CD14-positive monocyte (primary cell): Measurements from ENCODE around the gene TRIM45. TPM values are rescaled to one million over a fixed set of nuclear protein-coding genes. Genes with fewer than 3 reads are reported as not detected.

ENCODE experiments used
- DNase-seq, 3 donors: peaks; one replicate each; pipeline ENCODE4 v3.0.0-alpha.2; 2011 to 2022
- H2AFZ ChIP-seq: 2 replicates; pipeline ENCODE4 v1.6.0; 2012; ENCODE audit warnings: mild to moderate bottlenecking, low read depth, low read length, inconsistent platforms; ENCODE audit not compliant: insufficient read depth, poor library complexity, severe bottlenecking
- H3K27ac ChIP-seq, 2 donors: 1 replicate in 1 of 2; 2 replicates in 1 of 2; pipeline ENCODE4 v1.5.1; 2012 to 2013; ENCODE audit warnings: low read length in 2 of 2, control low read depth in 1 of 2, inconsistent platforms in 1 of 2, low read depth in 1 of 2, mild to moderate bottlenecking in 1 of 2
- H3K27me3 ChIP-seq, 2 donors: one replicate each; pipeline versions ENCODE4 v1.6.0 to v1.6.1; 2011 to 2013; ENCODE audit warnings: low read length in 2 of 2; ENCODE audit not compliant: control insufficient read depth in 2 of 2, insufficient read depth in 2 of 2
- H3K36me3 ChIP-seq, 2 donors: replicated peaks in 1 of 2; 1 replicate in 1 of 2; 2 replicates in 1 of 2; pipeline versions ENCODE4 v1.5.1 to v1.6.1; 2012 to 2013; ENCODE audit warnings: low read length in 2 of 2, control low read depth in 1 of 2, inconsistent platforms in 1 of 2, mild to moderate bottlenecking in 1 of 2; ENCODE audit not compliant: insufficient read depth in 2 of 2, control insufficient read depth in 1 of 2
- H3K4me1 ChIP-seq, 2 donors: 1 replicate in 1 of 2; 2 replicates in 1 of 2; pipeline versions ENCODE4 v1.5.1 to v1.6.1; 2012 to 2013; ENCODE audit warnings: low read length in 2 of 2, control low read depth in 1 of 2, inconsistent platforms in 1 of 2, mild to moderate bottlenecking in 1 of 2, moderate library complexity in 1 of 2; ENCODE audit not compliant: insufficient read depth in 2 of 2, control insufficient read depth in 1 of 2
- H3K4me2 ChIP-seq: replicated peaks from 2 replicates; pipeline ENCODE3; 2012; ENCODE audit warnings: low read length, moderate library complexity, mild to moderate bottlenecking; ENCODE audit not compliant: poor library complexity, severe bottlenecking; ENCODE audit errors: extremely low read depth
- H3K4me3 ChIP-seq, 3 experiments: fragments of 200-600 bp in 1 of 3; sonication (generic) in 1 of 3; replicated peaks in 1 of 3; 1 replicate in 2 of 3; 2 replicates in 1 of 3; pipeline ENCODE4 v1.5.1; 2011 to 2013; ENCODE audit warnings: low read length in 3 of 3, mild to moderate bottlenecking in 3 of 3, control low read depth in 2 of 3, low read depth in 2 of 3, inconsistent platforms in 1 of 3, moderate library complexity in 1 of 3
- H3K79me2 ChIP-seq: 2 replicates; pipeline ENCODE4 v1.6.0; 2012; ENCODE audit warnings: mild to moderate bottlenecking, control low read depth, inconsistent platforms, low read length, moderate library complexity; ENCODE audit not compliant: insufficient read depth
- H3K9ac ChIP-seq: 2 replicates; pipeline ENCODE4 v1.6.0; 2017; ENCODE audit warnings: low read length, mild to moderate bottlenecking; ENCODE audit not compliant: insufficient read depth, poor library complexity, severe bottlenecking
- H3K9me3 ChIP-seq, 2 donors: replicated peaks in 1 of 2; 1 replicate in 1 of 2; 2 replicates in 1 of 2; pipeline versions ENCODE4 v1.5.1 to v1.6.1; 2012 to 2013; ENCODE audit warnings: low read length in 2 of 2, control low read depth in 1 of 2; ENCODE audit not compliant: control insufficient read depth in 1 of 2, insufficient read depth in 1 of 2
- H4K20me1 ChIP-seq: 2 replicates; pipeline ENCODE4 v1.6.0; 2012; ENCODE audit warnings: mild to moderate bottlenecking, low read length, control low read depth, moderate library complexity; ENCODE audit not compliant: insufficient read depth
- H3K27ac Mint-ChIP-seq, 7 donors: one replicate each; pipeline ENCODE4 v1.8.0; 2020; ENCODE audit warnings: mild to moderate bottlenecking in 7 of 7, mixed read lengths in 7 of 7, moderate library complexity in 6 of 7, inconsistent platforms in 2 of 7
- H3K27me3 Mint-ChIP-seq, 3 donors: one replicate each; pipeline ENCODE4 v1.8.0; 2021 to 2022; ENCODE audit warnings: low read depth in 3 of 3, mild to moderate bottlenecking in 3 of 3, mixed read lengths in 3 of 3, moderate library complexity in 3 of 3, inconsistent platforms in 1 of 3
- H3K36me3 Mint-ChIP-seq, 2 donors: one replicate each; pipeline ENCODE4 v1.8.0; 2020; ENCODE audit warnings: mixed read lengths in 2 of 2, inconsistent platforms in 1 of 2, mild to moderate bottlenecking in 1 of 2
- H3K4me1 Mint-ChIP-seq: one replicate; pipeline ENCODE4 v1.8.0; 2020; ENCODE audit warnings: mild to moderate bottlenecking, mixed read lengths
- H3K4me3 Mint-ChIP-seq, 2 donors: one replicate each; pipeline ENCODE4 v1.8.0; 2020; ENCODE audit warnings: mild to moderate bottlenecking in 2 of 2, mixed read lengths in 2 of 2, moderate library complexity in 1 of 2
- H3K9me3 Mint-ChIP-seq, 7 donors: one replicate each; pipeline ENCODE4 v1.8.0; 2020 to 2022; ENCODE audit warnings: mixed read lengths in 7 of 7, mild to moderate bottlenecking in 6 of 7, moderate library complexity in 6 of 7, inconsistent platforms in 2 of 7
- WGBS: methylation state at CpG from one replicate; pipeline ENCODE4 v1.1.5; 2013; ENCODE audit warnings: missing lambda C conversion rate; ENCODE audit not compliant: insufficient coverage; 5-methylcytosine and 5-hydroxymethylcytosine counted together
- intact Hi-C, 2 donors: fragments of 100-400 bp; cut with micrococcal nuclease; formaldehyde crosslinking; loops; one replicate each; pipeline versions ENCODE4 v1.15.0 to v1.15.1; 2023
- polyA plus RNA-seq, 3 donors: library from polyadenylated mRNA; depleted of rRNA in 1 of 3; unstranded in 2 of 3; stranded (reverse) in 1 of 3; fragments of 300-500 nt in 2 of 3; fragments of >200 nt in 1 of 3; fragmentation: Illumina TruSeq in 2 of 3; gene quantifications; 1 replicate in 2 of 3; 2 replicates in 1 of 3; pipeline ENCODE4 v1.2.3, GENCODE V29; 2012 to 2021
- TF ChIP-seq, protein P1 (sequence below): fragments of 200-600 bp; IDR thresholded peaks from one replicate; pipeline ENCODE4 v1.8.0; 2022; ENCODE audit warnings: antibody characterized with exemption, mild to moderate bottlenecking

Gene TRIM45
- polyA plus RNA-seq, 3 donors, result 0.85 to 1.4 TPM; not detected in 1

DNA sequence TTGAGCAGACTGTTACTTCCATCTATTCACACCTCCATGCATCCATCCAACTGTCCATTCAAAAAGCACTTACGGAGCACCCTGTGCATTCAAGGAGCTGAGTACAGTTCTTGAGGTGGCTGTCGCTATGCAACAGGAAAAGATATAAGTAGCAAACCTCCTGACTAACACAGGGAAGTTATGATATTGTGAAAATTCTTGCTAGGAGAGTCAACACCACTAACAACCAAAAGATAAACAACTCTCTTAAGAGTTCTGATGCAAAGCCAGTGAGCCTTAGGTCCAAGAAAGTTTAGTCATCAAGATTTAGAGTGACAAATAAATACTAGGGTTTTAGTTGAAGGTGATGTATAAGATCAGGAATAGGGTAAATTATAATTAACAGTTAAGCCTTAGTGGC is 44.5 kb upstream of the TRIM45 start:
- DNase-seq, result no peak
- Histone ChIP-seq H4K20me1 (no peaks in the 10 kb centered on the region), H3K27ac (no peak overlapping the region), H3K4me1 (no peaks in the 10 kb centered on the region), H3K27me3 (no peaks in the 10 kb centered on the region), H3K79me2 (no peaks in the 10 kb centered on the region), H2AFZ (no peak overlapping the region), H3K9me3 (no peaks in the 10 kb centered on the region), H3K36me3 (no peaks in the 10 kb centered on the region), H3K9ac (no peak overlapping the region), H3K4me3 (no peak overlapping the region), H3K4me2 (no peak overlapping the region)
- H3K27ac Mint-ChIP-seq, result no peak overlapping the region
- peaks cover 0 to 12% (median 3%) of the 10 kb centered on the region in 7 donors for H3K9me3 Mint-ChIP-seq
- no peaks in the 10 kb centered on the region for H3K4me1 Mint-ChIP-seq
- no peaks in the 10 kb centered on the region for H3K36me3 Mint-ChIP-seq
- intact Hi-C loops, result no loop called here
- no CpG with 5 or more reads among the region's 2 CpGs for WGBS
- peaks cover 0 to 3% (median 2%) of the 10 kb centered on the region in 3 donors for H3K27me3 Mint-ChIP-seq
- H3K4me3 Mint-ChIP-seq, result no peak overlapping the region
- TF ChIP-seq, protein P1, sequence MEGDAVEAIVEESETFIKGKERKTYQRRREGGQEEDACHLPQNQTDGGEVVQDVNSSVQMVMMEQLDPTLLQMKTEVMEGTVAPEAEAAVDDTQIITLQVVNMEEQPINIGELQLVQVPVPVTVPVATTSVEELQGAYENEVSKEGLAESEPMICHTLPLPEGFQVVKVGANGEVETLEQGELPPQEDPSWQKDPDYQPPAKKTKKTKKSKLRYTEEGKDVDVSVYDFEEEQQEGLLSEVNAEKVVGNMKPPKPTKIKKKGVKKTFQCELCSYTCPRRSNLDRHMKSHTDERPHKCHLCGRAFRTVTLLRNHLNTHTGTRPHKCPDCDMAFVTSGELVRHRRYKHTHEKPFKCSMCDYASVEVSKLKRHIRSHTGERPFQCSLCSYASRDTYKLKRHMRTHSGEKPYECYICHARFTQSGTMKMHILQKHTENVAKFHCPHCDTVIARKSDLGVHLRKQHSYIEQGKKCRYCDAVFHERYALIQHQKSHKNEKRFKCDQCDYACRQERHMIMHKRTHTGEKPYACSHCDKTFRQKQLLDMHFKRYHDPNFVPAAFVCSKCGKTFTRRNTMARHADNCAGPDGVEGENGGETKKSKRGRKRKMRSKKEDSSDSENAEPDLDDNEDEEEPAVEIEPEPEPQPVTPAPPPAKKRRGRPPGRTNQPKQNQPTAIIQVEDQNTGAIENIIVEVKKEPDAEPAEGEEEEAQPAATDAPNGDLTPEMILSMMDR, result no peak

DNA sequence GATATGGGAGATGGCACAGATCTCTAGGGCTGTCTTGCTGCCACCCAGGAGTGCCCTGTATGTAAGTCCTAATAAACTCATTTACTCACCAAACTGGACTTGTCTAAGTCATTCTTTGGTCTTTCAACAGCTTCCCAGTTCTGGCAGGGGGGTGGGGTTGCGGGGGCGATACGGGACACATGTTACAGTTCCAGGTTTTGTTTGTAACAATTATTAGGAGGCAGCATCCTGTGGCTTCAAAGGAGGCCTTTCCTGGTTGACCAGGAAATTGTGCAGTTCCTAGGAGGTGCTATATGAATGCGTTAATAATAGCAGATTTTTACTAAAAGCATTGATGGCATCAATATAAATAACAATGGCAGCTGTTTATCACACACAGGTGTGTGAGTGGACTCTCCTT is 42.7 kb upstream of the TRIM45 start:
- Histone ChIP-seq H3K36me3 (no peaks in the 10 kb centered on the region), H3K79me2 (no peaks in the 10 kb centered on the region), H3K9me3 (no peaks in the 10 kb centered on the region), H3K4me3 (no peak overlapping the region), H3K4me2 (no peak overlapping the region), H3K27ac (no peak overlapping the region), H3K9ac (no peak overlapping the region), H3K27me3 (no peaks in the 10 kb centered on the region), H3K4me1 (no peaks in the 10 kb centered on the region), H4K20me1 (no peaks in the 10 kb centered on the region), H2AFZ (no peak overlapping the region)
- Mint-ChIP-seq H3K27ac (no peak overlapping the region), H3K4me1 (no peaks in the 10 kb centered on the region), H3K4me3 (no peak overlapping the region), H3K27me3 (peaks cover 0 to 3% (median 2%) of the 10 kb centered on the region in 3 donors), H3K36me3 (no peaks in the 10 kb centered on the region), H3K9me3 (peaks cover 0 to 9% (median 4%) of the 10 kb centered on the region in 7 donors)
- 83% methylated on average over 3 of the region's 4 CpGs for WGBS
- DNase-seq, result no peak
- intact Hi-C loops, result no loop called here
- TF ChIP-seq, protein P1, result no peak
